H1 (cell line): ENCODE measurements around the gene PRUNE1. TPM values are rescaled to one million over a fixed set of nuclear protein-coding genes. Genes with fewer than 3 reads are reported as not detected.

ENCODE experiments used
- POLR2A ChIP-seq, 2 experiments: IDR thresholded peaks; 1 replicate in 1 of 2; 2 replicates in 1 of 2; pipeline ENCODE4 v1.6.1; 2011; ENCODE audit warnings: low read depth in 2 of 2, low read length in 2 of 2, mild to moderate bottlenecking in 2 of 2; ENCODE audit errors: control extremely low read depth in 1 of 2
- USF2 ChIP-seq: IDR thresholded peaks from 2 replicates; pipeline ENCODE4 v1.6.1; 2011; ENCODE audit warnings: low read length, improper control_type of control experiment
- polyA plus RNA-seq, 7 experiments: library from polyadenylated mRNA; depleted of rRNA in 3 of 7; stranded (reverse) in 5 of 7; unstranded in 2 of 7; fragments of >200 nt in 5 of 7; fragments of 200-250 nt in 2 of 7; gene quantifications; 1 replicate in 5 of 7; 2 replicates in 1 of 7; 4 replicates in 1 of 7; pipeline versions ENCODE4 v1.2.1 to v1.2.3, GENCODE V29; 2011 to 2013; ENCODE audit warnings: missing spikeins in 2 of 7, mixed read lengths in 2 of 7
- total RNA-seq: library from RNA; stranded (reverse); fragmentation: NEBNext Ultra II Directional; extraction: Animal tissue kit (Norgen Biotek cat#: 25700); gene quantifications from 2 replicates; pipeline ENCODE4 v1.2.1, GENCODE V29; 2021
- TF ChIP-seq, protein P1 (sequence below): fragments of 300-600 bp; sonication (generic); IDR thresholded peaks from 2 replicates; pipeline ENCODE4 v1.7.1; 2012; ENCODE audit warnings: low read length, moderate library complexity, mild to moderate bottlenecking, inconsistent platforms; ENCODE audit not compliant: insufficient replicate concordance
- TF ChIP-seq, protein P2 (sequence below): IDR thresholded peaks from 2 replicates; pipeline ENCODE4 v1.6.1; 2012; ENCODE audit warnings: low read length, inconsistent platforms

PRUNE1 gene
- total and polyA plus RNA-seq, 2 of the 8 experiments (the other 6 are each of a cell fraction or from before 2014, with no cell fraction given): 32.8 to 54.2 TPM

DNA sequence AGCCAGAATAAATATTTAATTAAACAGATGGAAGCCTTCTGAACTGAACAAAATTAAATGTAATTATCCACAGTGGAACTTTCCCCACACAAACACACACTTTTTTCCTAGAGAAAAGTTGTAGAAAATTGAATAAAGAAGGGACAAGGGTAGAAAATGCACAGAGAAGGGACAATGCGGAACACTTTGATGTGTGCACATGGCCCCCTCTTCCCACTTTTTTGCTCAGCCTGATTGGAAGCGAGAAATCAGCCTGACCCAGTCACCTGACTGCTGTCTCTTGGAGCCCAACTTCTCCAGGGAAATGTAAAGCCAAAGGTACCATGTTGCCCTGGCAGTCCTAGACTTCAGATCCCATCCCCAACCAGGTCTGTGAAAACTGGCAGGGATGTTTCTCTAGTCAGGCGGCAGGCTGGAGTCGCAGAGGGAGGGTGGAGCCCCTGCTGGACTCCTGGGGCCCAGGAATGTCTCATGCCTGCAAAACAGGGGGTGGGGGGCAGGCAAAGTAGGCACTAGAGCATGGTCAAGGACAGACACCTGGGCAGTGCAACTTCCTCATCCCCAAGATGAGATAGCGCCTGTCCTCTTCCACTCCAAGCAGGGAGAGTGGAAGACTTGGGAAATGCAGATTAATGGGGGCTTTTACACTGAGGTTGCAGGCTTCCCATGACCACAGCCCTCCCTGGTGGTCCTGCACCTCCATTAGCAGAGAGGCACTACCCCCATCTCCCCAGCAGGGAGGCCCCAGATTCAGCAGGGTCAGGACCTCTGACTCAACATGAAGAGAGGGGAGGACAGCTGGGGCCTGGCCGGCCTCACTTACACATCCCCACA lies 36.4 kb upstream of the PRUNE1 start (continued):
- TF ChIP-seq, protein P1, sequence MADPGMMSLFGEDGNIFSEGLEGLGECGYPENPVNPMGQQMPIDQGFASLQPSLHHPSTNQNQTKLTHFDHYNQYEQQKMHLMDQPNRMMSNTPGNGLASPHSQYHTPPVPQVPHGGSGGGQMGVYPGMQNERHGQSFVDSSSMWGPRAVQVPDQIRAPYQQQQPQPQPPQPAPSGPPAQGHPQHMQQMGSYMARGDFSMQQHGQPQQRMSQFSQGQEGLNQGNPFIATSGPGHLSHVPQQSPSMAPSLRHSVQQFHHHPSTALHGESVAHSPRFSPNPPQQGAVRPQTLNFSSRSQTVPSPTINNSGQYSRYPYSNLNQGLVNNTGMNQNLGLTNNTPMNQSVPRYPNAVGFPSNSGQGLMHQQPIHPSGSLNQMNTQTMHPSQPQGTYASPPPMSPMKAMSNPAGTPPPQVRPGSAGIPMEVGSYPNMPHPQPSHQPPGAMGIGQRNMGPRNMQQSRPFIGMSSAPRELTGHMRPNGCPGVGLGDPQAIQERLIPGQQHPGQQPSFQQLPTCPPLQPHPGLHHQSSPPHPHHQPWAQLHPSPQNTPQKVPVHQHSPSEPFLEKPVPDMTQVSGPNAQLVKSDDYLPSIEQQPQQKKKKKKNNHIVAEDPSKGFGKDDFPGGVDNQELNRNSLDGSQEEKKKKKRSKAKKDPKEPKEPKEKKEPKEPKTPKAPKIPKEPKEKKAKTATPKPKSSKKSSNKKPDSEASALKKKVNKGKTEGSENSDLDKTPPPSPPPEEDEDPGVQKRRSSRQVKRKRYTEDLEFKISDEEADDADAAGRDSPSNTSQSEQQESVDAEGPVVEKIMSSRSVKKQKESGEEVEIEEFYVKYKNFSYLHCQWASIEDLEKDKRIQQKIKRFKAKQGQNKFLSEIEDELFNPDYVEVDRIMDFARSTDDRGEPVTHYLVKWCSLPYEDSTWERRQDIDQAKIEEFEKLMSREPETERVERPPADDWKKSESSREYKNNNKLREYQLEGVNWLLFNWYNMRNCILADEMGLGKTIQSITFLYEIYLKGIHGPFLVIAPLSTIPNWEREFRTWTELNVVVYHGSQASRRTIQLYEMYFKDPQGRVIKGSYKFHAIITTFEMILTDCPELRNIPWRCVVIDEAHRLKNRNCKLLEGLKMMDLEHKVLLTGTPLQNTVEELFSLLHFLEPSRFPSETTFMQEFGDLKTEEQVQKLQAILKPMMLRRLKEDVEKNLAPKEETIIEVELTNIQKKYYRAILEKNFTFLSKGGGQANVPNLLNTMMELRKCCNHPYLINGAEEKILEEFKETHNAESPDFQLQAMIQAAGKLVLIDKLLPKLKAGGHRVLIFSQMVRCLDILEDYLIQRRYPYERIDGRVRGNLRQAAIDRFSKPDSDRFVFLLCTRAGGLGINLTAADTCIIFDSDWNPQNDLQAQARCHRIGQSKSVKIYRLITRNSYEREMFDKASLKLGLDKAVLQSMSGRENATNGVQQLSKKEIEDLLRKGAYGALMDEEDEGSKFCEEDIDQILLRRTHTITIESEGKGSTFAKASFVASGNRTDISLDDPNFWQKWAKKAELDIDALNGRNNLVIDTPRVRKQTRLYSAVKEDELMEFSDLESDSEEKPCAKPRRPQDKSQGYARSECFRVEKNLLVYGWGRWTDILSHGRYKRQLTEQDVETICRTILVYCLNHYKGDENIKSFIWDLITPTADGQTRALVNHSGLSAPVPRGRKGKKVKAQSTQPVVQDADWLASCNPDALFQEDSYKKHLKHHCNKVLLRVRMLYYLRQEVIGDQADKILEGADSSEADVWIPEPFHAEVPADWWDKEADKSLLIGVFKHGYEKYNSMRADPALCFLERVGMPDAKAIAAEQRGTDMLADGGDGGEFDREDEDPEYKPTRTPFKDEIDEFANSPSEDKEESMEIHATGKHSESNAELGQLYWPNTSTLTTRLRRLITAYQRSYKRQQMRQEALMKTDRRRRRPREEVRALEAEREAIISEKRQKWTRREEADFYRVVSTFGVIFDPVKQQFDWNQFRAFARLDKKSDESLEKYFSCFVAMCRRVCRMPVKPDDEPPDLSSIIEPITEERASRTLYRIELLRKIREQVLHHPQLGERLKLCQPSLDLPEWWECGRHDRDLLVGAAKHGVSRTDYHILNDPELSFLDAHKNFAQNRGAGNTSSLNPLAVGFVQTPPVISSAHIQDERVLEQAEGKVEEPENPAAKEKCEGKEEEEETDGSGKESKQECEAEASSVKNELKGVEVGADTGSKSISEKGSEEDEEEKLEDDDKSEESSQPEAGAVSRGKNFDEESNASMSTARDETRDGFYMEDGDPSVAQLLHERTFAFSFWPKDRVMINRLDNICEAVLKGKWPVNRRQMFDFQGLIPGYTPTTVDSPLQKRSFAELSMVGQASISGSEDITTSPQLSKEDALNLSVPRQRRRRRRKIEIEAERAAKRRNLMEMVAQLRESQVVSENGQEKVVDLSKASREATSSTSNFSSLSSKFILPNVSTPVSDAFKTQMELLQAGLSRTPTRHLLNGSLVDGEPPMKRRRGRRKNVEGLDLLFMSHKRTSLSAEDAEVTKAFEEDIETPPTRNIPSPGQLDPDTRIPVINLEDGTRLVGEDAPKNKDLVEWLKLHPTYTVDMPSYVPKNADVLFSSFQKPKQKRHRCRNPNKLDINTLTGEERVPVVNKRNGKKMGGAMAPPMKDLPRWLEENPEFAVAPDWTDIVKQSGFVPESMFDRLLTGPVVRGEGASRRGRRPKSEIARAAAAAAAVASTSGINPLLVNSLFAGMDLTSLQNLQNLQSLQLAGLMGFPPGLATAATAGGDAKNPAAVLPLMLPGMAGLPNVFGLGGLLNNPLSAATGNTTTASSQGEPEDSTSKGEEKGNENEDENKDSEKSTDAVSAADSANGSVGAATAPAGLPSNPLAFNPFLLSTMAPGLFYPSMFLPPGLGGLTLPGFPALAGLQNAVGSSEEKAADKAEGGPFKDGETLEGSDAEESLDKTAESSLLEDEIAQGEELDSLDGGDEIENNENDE: no peak
- TF ChIP-seq POLR2A (IDR thresholded peaks at IDR 0.05; ENCODE audit: control extremely low read depth in 1 of 2, low read depth in 2 of 2, low read length in 2 of 2) (peak in 1 of 2 experiments; percentile 13; a peak in 1 of 3 replicates), USF2 (peak; percentile 28; the same call in 1 of the 2 replicates)
- TF ChIP-seq, protein P2, sequence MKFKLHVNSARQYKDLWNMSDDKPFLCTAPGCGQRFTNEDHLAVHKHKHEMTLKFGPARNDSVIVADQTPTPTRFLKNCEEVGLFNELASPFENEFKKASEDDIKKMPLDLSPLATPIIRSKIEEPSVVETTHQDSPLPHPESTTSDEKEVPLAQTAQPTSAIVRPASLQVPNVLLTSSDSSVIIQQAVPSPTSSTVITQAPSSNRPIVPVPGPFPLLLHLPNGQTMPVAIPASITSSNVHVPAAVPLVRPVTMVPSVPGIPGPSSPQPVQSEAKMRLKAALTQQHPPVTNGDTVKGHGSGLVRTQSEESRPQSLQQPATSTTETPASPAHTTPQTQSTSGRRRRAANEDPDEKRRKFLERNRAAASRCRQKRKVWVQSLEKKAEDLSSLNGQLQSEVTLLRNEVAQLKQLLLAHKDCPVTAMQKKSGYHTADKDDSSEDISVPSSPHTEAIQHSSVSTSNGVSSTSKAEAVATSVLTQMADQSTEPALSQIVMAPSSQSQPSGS: 0 out of 2 replicates have a peak, but pooled peaks have one; percentile 14
